Measurements from ENCODE around the gene FAM50A. TPM values are rescaled to one million over a fixed set of nuclear protein-coding genes. Genes with fewer than 3 reads are reported as not detected.

Gene FAM50A
- polyA plus RNA-seq, 2 donors, result 37.5 to 46.6 TPM

GRCh38 chrX:154486052-154486395 lies 42.1 kb downstream of the FAM50A start:
- H3K27me3 ChIP-seq (ENCODE audit: control insufficient read depth in 1 of 2, insufficient read depth in 2 of 2, low read length in 2 of 2), result no peaks in the 10 kb centered on the region
- WGBS, 2 donors, result 1 to 32% methylated on average over 18 to 35 of the region's 35 CpGs
- peaks cover 5 to 16% of the 10 kb centered on the region in 2 donors for H3K4me1 ChIP-seq (ENCODE audit: control insufficient read depth in 2 of 2, insufficient read depth in 2 of 2, low read length in 1 of 2)
- peak overlapping the region; percentile 73 to 93 for H3K27ac ChIP-seq (ENCODE audit: low read depth in 2 of 2, low read length in 1 of 2)
- H3K9me3 ChIP-seq (ENCODE audit: control insufficient read depth in 2 of 2, insufficient read depth in 1 of 2, low read depth in 1 of 2, low read length in 1 of 2), result peaks cover 0 to 6% of the 10 kb centered on the region in 2 donors
- peaks cover 0 to 14% of the 10 kb centered on the region in 2 donors for H3K36me3 ChIP-seq (ENCODE audit: control insufficient read depth in 2 of 2, insufficient read depth in 2 of 2, low read length in 1 of 2)
- H3K4me3 ChIP-seq (ENCODE audit: low read depth in 1 of 2, low read length in 2 of 2), result peak overlapping the region; percentile 64 to 77

- WGBS, 2 donors, result 1 to 31% methylated on average over 32 to 94 of the region's 95 CpGs
- Histone ChIP-seq H3K9me3 (ENCODE audit: control insufficient read depth in 2 of 2, insufficient read depth in 1 of 2, low read depth in 1 of 2, low read length in 1 of 2) (peaks cover 0 to 6% of the 10 kb centered on the region in 2 donors), H3K4me3 (ENCODE audit: low read depth in 1 of 2, low read length in 2 of 2) (peak within 1 kb of the TSS; percentile 64 to 77), H3K36me3 (ENCODE audit: control insufficient read depth in 2 of 2, insufficient read depth in 2 of 2, low read length in 1 of 2) (peaks cover 0 to 14% of the 10 kb centered on the region in 2 donors), H3K27ac (ENCODE audit: low read depth in 2 of 2, low read length in 1 of 2) (peak within 1 kb of the TSS; percentile 91 to 93), H3K27me3 (ENCODE audit: control insufficient read depth in 1 of 2, insufficient read depth in 2 of 2, low read length in 2 of 2) (no peaks in the 10 kb centered on the region), H3K4me1 (ENCODE audit: control insufficient read depth in 2 of 2, insufficient read depth in 2 of 2, low read length in 1 of 2) (peaks cover 5 to 16% of the 10 kb centered on the region in 2 donors)
Measured at GRCh38 chrX:154486396-154487207, 42.7 kb downstream of the FAM50A start, which contains the start of gene UBL4A. Gene UBL4A (minus strand): TSS chrX:154486615. CDS start chrX:154486584, 31 bp downstream.

GRCh38 chrX:154487518-154488290 lies 43.8 kb downstream of the FAM50A start:
- no peaks in the 10 kb centered on the region for H3K27me3 ChIP-seq (ENCODE audit: control insufficient read depth in 1 of 2, insufficient read depth in 2 of 2, low read length in 2 of 2)
- H3K4me1 ChIP-seq (ENCODE audit: control insufficient read depth in 2 of 2, insufficient read depth in 2 of 2, low read length in 1 of 2), result peaks cover 5 to 16% of the 10 kb centered on the region in 2 donors
- H3K36me3 ChIP-seq (ENCODE audit: control insufficient read depth in 2 of 2, insufficient read depth in 2 of 2, low read length in 1 of 2), result peaks cover 0 to 14% of the 10 kb centered on the region in 2 donors
- H3K4me3 ChIP-seq (ENCODE audit: low read depth in 1 of 2, low read length in 2 of 2), result no peak overlapping the region
- WGBS, 2 donors, result 91 to 92% methylated on average over 28 of the region's 28 CpGs
- H3K9me3 ChIP-seq (ENCODE audit: control insufficient read depth in 2 of 2, insufficient read depth in 1 of 2, low read depth in 1 of 2, low read length in 1 of 2), result peaks cover 0 to 6% of the 10 kb centered on the region in 2 donors
- peak overlapping the region in 1 of 2 donors; percentile 1 for H3K27ac ChIP-seq (ENCODE audit: low read depth in 2 of 2, low read length in 1 of 2)

GRCh38 chrX:154488336-154489075 lies 44.6 kb downstream of the FAM50A start:
- Histone ChIP-seq H3K9me3 (ENCODE audit: control insufficient read depth in 2 of 2, insufficient read depth in 1 of 2, low read depth in 1 of 2, low read length in 1 of 2) (peaks cover 0 to 6% of the 10 kb centered on the region in 2 donors), H3K27ac (ENCODE audit: low read depth in 2 of 2, low read length in 1 of 2) (peak overlapping the region in 1 of 2 donors; percentile 1), H3K4me3 (ENCODE audit: low read depth in 1 of 2, low read length in 2 of 2) (no peak overlapping the region), H3K27me3 (ENCODE audit: control insufficient read depth in 1 of 2, insufficient read depth in 2 of 2, low read length in 2 of 2) (no peaks in the 10 kb centered on the region), H3K4me1 (ENCODE audit: control insufficient read depth in 2 of 2, insufficient read depth in 2 of 2, low read length in 1 of 2) (peaks cover 5 to 16% of the 10 kb centered on the region in 2 donors), H3K36me3 (ENCODE audit: control insufficient read depth in 2 of 2, insufficient read depth in 2 of 2, low read length in 1 of 2) (peaks cover 0 to 14% of the 10 kb centered on the region in 2 donors)
- WGBS, 2 donors, result 84 to 87% methylated on average over 20 of the region's 20 CpGs

GRCh38 chrX:154489182-154489581 lies 45.2 kb downstream of the FAM50A start:
- H3K4me1 ChIP-seq (ENCODE audit: control insufficient read depth in 2 of 2, insufficient read depth in 2 of 2, low read length in 1 of 2), result peaks cover 5 to 16% of the 10 kb centered on the region in 2 donors
- no peaks in the 10 kb centered on the region for H3K27me3 ChIP-seq (ENCODE audit: control insufficient read depth in 1 of 2, insufficient read depth in 2 of 2, low read length in 2 of 2)
- H3K4me3 ChIP-seq (ENCODE audit: low read depth in 1 of 2, low read length in 2 of 2), result peak overlapping the region in 1 of 2 donors; percentile 59
- H3K36me3 ChIP-seq (ENCODE audit: control insufficient read depth in 2 of 2, insufficient read depth in 2 of 2, low read length in 1 of 2), result peaks cover 0 to 14% of the 10 kb centered on the region in 2 donors
- peaks cover 0 to 6% of the 10 kb centered on the region in 2 donors for H3K9me3 ChIP-seq (ENCODE audit: control insufficient read depth in 2 of 2, insufficient read depth in 1 of 2, low read depth in 1 of 2, low read length in 1 of 2)
- H3K27ac ChIP-seq (ENCODE audit: low read depth in 2 of 2, low read length in 1 of 2), result peak overlapping the region; percentile 95 to 98
- 65 to 89% methylated on average over 4 of the region's 4 CpGs for WGBS, 2 donors

- H3K36me3 ChIP-seq (ENCODE audit: control insufficient read depth in 2 of 2, insufficient read depth in 2 of 2, low read length in 1 of 2), result peaks cover 0 to 10% of the 10 kb centered on the region in 2 donors
- 0 to 32% methylated on average over 15 to 19 of the region's 19 CpGs for WGBS, 2 donors
- H3K4me1 ChIP-seq (ENCODE audit: control insufficient read depth in 2 of 2, insufficient read depth in 2 of 2, low read length in 1 of 2), result peaks cover 4 to 10% of the 10 kb centered on the region in 2 donors
- H3K4me3 ChIP-seq (ENCODE audit: low read depth in 1 of 2, low read length in 2 of 2), result peak overlapping the region; percentile 56 to 59
- H3K27ac ChIP-seq (ENCODE audit: low read depth in 2 of 2, low read length in 1 of 2), result peak overlapping the region; percentile 95 to 98
- H3K27me3 ChIP-seq (ENCODE audit: control insufficient read depth in 1 of 2, insufficient read depth in 2 of 2, low read length in 2 of 2), result no peaks in the 10 kb centered on the region
- H3K9me3 ChIP-seq (ENCODE audit: control insufficient read depth in 2 of 2, insufficient read depth in 1 of 2, low read depth in 1 of 2, low read length in 1 of 2), result peaks cover 0 to 6% of the 10 kb centered on the region in 2 donors
Measured at GRCh38 chrX:154490021-154490413, 46.1 kb downstream of the FAM50A start.

GRCh38 chrX:154490414-154491083 lies 46.6 kb downstream of the FAM50A start, which contains the start of gene SLC10A3:
Gene SLC10A3 (minus strand): TSS chrX:154490629. CDS start chrX:154488940, 1,689 bp downstream.
- Histone ChIP-seq H3K27ac (ENCODE audit: low read depth in 2 of 2, low read length in 1 of 2) (peak within 1 kb of the TSS; percentile 95 to 98), H3K4me3 (ENCODE audit: low read depth in 1 of 2, low read length in 2 of 2) (peak within 1 kb of the TSS; percentile 56 to 59), H3K9me3 (ENCODE audit: control insufficient read depth in 2 of 2, insufficient read depth in 1 of 2, low read depth in 1 of 2, low read length in 1 of 2) (peaks cover 0 to 6% of the 10 kb centered on the region in 2 donors), H3K36me3 (ENCODE audit: control insufficient read depth in 2 of 2, insufficient read depth in 2 of 2, low read length in 1 of 2) (peaks cover 0 to 10% of the 10 kb centered on the region in 2 donors), H3K27me3 (ENCODE audit: control insufficient read depth in 1 of 2, insufficient read depth in 2 of 2, low read length in 2 of 2) (no peaks in the 10 kb centered on the region), H3K4me1 (ENCODE audit: control insufficient read depth in 2 of 2, insufficient read depth in 2 of 2, low read length in 1 of 2) (peaks cover 0 to 6% of the 10 kb centered on the region in 2 donors)
- 0 to 13% methylated on average over 45 to 69 of the region's 71 CpGs for WGBS, 2 donors

GRCh38 chrX:154494715-154495114 lies 50.8 kb downstream of the FAM50A start:
- Histone ChIP-seq H3K27me3 (ENCODE audit: control insufficient read depth in 1 of 2, insufficient read depth in 2 of 2, low read length in 2 of 2) (no peaks in the 10 kb centered on the region), H3K4me3 (ENCODE audit: low read depth in 1 of 2, low read length in 2 of 2) (no peak overlapping the region), H3K27ac (ENCODE audit: low read depth in 2 of 2, low read length in 1 of 2) (no peak overlapping the region), H3K4me1 (ENCODE audit: control insufficient read depth in 2 of 2, insufficient read depth in 2 of 2, low read length in 1 of 2) (no peaks in the 10 kb centered on the region), H3K36me3 (ENCODE audit: control insufficient read depth in 2 of 2, insufficient read depth in 2 of 2, low read length in 1 of 2) (no peaks in the 10 kb centered on the region), H3K9me3 (ENCODE audit: control insufficient read depth in 2 of 2, insufficient read depth in 1 of 2, low read depth in 1 of 2, low read length in 1 of 2) (no peaks in the 10 kb centered on the region)
- 63 to 80% methylated on average over 3 of the region's 3 CpGs for WGBS, 2 donors
